GM12875 (cell line): Measurements from ENCODE around the gene DLK1.

Source experiments
- H3K4me3 ChIP-seq: one replicate; pipeline ENCODE4 v1.5.1; 2011; ENCODE audit warnings: low read depth, low read length, control low read depth
- CTCF ChIP-seq: IDR thresholded peaks from 2 replicates; pipeline ENCODE4 v1.5.1; 2011; ENCODE audit warnings: low read depth, mild to moderate bottlenecking, control low read depth, inconsistent platforms, low read length, moderate library complexity, borderline replicate concordance; ENCODE audit not compliant: insufficient read depth

Gene DLK1

GRCh38 chr14:100746326-100746725 lies 19.6 kb downstream of the DLK1 start:
- no peak overlapping the region for H3K4me3 ChIP-seq
- no peak for TF ChIP-seq CTCF

DNA sequence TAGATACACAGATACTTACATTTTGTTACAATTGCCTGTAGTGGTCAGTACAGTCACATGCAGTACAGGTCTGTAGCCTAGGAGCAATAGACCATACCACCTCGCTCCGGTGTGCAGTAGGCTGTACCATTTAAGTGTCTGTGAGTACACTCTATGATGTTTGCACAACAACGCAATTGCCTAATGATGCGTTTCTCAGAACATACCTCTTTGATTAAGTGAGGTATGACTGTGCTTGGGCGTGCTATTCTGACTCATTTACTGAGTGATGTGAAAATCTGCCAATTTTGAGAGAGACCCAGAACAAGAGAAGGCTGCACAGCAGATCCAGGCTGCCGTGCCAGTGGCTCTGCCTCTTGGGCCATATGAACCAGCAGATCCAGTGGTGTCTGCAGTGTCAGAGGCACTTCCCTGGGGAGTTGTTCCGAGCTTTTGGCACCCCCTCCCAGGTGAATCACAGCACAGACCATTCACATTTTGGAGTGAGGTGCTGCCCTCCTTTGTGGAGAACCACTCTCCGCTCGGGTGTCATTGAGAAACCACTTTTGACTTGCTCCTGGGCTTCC lies 20.4 kb downstream of the DLK1 start:
- TF ChIP-seq CTCF = no peak
- H3K4me3 ChIP-seq = no peak overlapping the region

GRCh38 chr14:100747736-100748135 lies 21.0 kb downstream of the DLK1 start:
- no peak for TF ChIP-seq CTCF

DNA sequence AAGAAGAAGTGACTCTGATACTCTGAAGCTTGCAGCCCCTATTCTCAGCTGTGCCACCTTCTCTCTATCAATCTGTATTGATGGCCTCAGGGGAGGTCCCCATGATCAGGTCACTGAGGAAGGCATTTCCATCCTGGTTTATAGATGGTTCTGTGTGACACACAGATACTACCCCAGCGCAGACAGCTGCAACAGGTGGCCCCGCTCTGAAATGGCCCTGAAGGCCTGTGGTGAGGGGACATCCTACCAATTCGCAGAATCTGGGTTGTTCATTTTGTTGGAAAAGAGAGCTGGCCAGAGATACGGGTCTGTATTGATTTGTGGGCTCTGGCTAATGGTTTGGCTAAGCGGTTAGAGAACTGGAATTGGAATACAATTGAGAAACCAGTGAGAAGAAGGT lies 21.7 kb downstream of the DLK1 start:
- TF ChIP-seq CTCF = no peak
- H3K4me3 ChIP-seq = no peak overlapping the region

More at GRCh38 chr14:100747736-100748135, 21.0 kb downstream of the DLK1 start:
- no peak overlapping the region for H3K4me3 ChIP-seq

DNA sequence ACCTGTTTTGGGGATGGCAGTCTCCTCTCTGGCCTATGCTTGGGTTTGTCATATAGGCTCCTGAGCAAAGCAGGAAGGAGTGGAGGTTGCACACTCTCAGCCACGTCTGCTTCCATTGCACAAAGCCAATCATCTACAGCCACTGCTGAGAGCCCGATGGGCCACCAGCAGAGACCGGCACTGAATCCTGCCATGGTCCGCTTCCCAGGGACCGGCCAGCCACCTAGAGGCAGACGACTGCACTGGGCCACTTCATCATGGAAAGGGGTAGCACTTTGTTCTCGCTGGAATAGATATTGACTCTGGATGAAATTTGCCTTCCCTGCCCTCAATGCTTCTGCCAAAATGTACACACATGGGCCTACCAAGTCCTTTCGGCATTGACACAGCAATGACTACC lies 22.3 kb downstream of the DLK1 start:
- no peak for TF ChIP-seq CTCF

DNA sequence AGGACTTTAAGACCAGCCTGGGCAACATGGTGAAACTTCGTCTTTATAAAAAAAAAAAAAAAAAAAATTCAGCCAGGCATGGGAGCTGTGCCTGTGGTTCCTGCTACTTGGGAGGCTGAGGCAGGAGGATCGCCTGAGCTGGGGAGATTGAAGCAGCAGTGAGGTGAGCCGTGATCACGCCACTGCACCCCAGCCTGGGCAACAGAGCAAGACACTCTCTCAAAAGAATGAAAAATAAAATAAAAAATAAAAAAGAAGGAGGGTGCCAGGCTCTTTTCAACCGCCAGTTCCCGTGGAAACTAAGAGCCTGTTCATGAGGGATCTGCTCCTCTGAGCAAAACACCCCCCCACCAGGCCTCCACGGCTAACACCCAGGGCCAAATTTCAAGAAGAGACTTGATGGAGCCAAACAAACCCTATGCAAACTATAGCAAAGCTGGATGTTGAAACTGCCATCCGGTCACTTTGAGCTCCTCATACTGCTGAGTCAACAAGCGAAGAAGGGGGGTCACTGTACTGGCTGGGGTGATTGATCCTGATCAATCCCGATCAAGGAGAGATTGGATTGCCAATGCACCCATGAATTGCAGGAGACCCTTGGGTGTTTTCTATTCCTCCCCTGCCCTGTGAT lies 23.4 kb downstream of the DLK1 start:
- no peak for TF ChIP-seq CTCF
- H3K4me3 ChIP-seq = no peak overlapping the region

More for the DNA sequence above, 22.3 kb downstream of the DLK1 start:
- H3K4me3 ChIP-seq = no peak overlapping the region

GRCh38 chr14:100750762-100751699 lies 24.3 kb downstream of the DLK1 start:
- TF ChIP-seq CTCF = no peak
- H3K4me3 ChIP-seq = no peak overlapping the region
